Body of pancreas (tissue), 4 donors: ENCODE results near the gene DMD.

Experiments used
- CTCF ChIP-seq, 7 experiments: fragments of 450-650 bp in 4 of 7; fragments of 200-600 bp in 3 of 7; sonication (generic) in 3 of 7; IDR thresholded peaks; one replicate each; pipeline ENCODE4 v1.5.1; 2016 to 2019; ENCODE audit warnings: antibody characterized with exemption in 7 of 7
- POLR2A ChIP-seq, 3 donors: fragments of 450-650 bp; IDR thresholded peaks; one replicate each; pipeline ENCODE4 v1.6.1; 2016; ENCODE audit warnings: antibody characterized with exemption in 3 of 3, mild to moderate bottlenecking in 2 of 3

- TF ChIP-seq CTCF (IDR thresholded peaks at IDR 0.05): no peak
- no peak for TF ChIP-seq POLR2A (IDR thresholded peaks at IDR 0.05)
Measured at GRCh38 chrX:33062041-33062440, 149.3 kb downstream of the DMD start.
